ENCODE data around the gene EFCAB14.

DNA sequence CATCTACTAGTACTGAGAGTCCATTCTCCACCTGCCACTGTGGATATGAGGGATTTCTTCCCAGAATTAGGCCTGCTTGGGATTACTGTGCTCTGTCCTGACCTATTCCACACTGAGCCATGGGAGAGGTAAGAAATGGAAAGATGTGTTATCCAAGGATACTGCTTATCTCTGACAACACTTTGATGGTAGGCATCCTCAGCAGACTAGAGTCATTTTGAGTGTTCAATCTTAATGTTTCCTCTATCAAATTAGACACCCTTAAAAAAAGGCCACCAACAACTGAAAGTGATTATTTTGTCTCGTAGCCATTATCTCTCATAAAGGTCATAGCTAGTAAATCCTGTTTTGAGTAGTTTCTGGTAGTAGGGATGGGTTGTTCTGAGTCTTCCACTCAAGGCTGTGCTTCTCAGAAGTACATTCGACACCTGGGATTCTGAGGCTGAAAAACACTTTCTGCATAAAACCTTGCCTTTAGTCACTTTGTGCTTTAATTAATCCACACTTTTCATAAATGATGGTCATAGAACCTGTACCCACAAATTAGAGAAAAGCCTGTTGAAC lies 59.5 kb downstream of the EFCAB14 start:
- no peak for TF ChIP-seq POLR2A (IDR thresholded peaks at IDR 0.05)
- TF ChIP-seq CTCF (IDR thresholded peaks at IDR 0.05): no peak
